Neural progenitor cell (in vitro differentiated cells): Measurements from ENCODE around the gene OR8D1. TPM values are rescaled to one million over a fixed set of nuclear protein-coding genes. Genes with fewer than 3 reads are reported as not detected.
A peak's percentile ranks its signal among the peaks of the same experiment; 100 is the strongest.

Experiments used
- DNase-seq: peaks from one replicate; pipeline ENCODE4 v3.0.0-alpha.2; 2016; ENCODE audit warnings: low spot score
- H2AFZ ChIP-seq: fragments of 200-600 bp; sonication (generic); replicated peaks from 2 replicates; pipeline ENCODE4 v1.6.1; 2016; ENCODE audit warnings: antibody characterized with exemption
- H3F3A ChIP-seq: fragments of 200-600 bp; sonication (generic); 2 replicates; pipeline ENCODE4 v1.6.1; 2016; ENCODE audit warnings: antibody characterized with exemption, low read depth
- H3K27ac ChIP-seq: fragments of 200-600 bp; sonication (generic); 2 replicates; pipeline ENCODE4 v1.5.1; 2016; ENCODE audit warnings: mild to moderate bottlenecking
- H3K27me3 ChIP-seq: fragments of 200-600 bp; sonication (generic); 2 replicates; pipeline ENCODE4 v1.6.1; 2016; ENCODE audit warnings: mild to moderate bottlenecking, moderate library complexity
- H3K36me3 ChIP-seq: fragments of 200-600 bp; sonication (generic); 2 replicates; pipeline ENCODE4 v1.5.1; 2016
- H3K4me1 ChIP-seq: fragments of 200-600 bp; sonication (generic); 2 replicates; pipeline ENCODE4 v1.6.1; 2016; ENCODE audit warnings: mixed run types
- H3K4me2 ChIP-seq: fragments of 200-600 bp; sonication (generic); 2 replicates; pipeline ENCODE4 v1.6.1; 2016
- H3K4me3 ChIP-seq: fragments of 200-600 bp; sonication (generic); 2 replicates; pipeline ENCODE4 v1.5.1; 2016
- H3K79me2 ChIP-seq: fragments of 200-600 bp; sonication (generic); 2 replicates; pipeline ENCODE4 v1.6.1; 2016; ENCODE audit warnings: low read depth
- H3K9ac ChIP-seq: fragments of 200-600 bp; sonication (generic); 2 replicates; pipeline ENCODE4 v1.6.1; 2016
- H3K9me3 ChIP-seq: fragments of 200-600 bp; sonication (generic); 2 replicates; pipeline ENCODE4 v1.5.1; 2016; ENCODE audit warnings: low read depth
- H4K20me1 ChIP-seq: fragments of 200-600 bp; sonication (generic); 2 replicates; pipeline ENCODE4 v1.6.1; 2016; ENCODE audit warnings: low read depth
- H3K27ac Mint-ChIP-seq: 3 replicates; pipeline ENCODE4 v1.8.0; 2021; ENCODE audit warnings: mixed read lengths
- H3K27me3 Mint-ChIP-seq: 2 replicates; pipeline ENCODE4 v1.8.0; 2022; ENCODE audit warnings: low read depth, mild to moderate bottlenecking, inconsistent platforms, moderate library complexity, mixed read lengths; ENCODE audit not compliant: insufficient read depth
- H3K36me3 Mint-ChIP-seq: 3 replicates; pipeline ENCODE4 v1.8.0; 2021; ENCODE audit warnings: mixed read lengths
- H3K4me1 Mint-ChIP-seq: 3 replicates; pipeline ENCODE4 v1.8.0; 2021; ENCODE audit warnings: mixed read lengths
- H3K4me3 Mint-ChIP-seq: 3 replicates; pipeline ENCODE4 v1.8.0; 2021; ENCODE audit warnings: mild to moderate bottlenecking, moderate library complexity, mixed read lengths
- H3K9me3 Mint-ChIP-seq: 3 replicates; pipeline ENCODE4 v1.8.0; 2020; ENCODE audit warnings: mixed read lengths
- EZH2 ChIP-seq: fragments of 200-600 bp; sonication (generic); IDR thresholded peaks from 2 replicates; pipeline ENCODE4 v1.6.1; 2017; ENCODE audit warnings: antibody characterized with exemption, mild to moderate bottlenecking, moderate library complexity
- EZH2phosphoT487 ChIP-seq: fragments of 200-600 bp; sonication (generic); IDR thresholded peaks from 2 replicates; pipeline ENCODE4 v1.6.1; 2017; ENCODE audit warnings: antibody characterized with exemption
- total RNA-seq: library from RNA; depleted of rRNA; stranded (reverse); fragments of >200 nt; gene quantifications from 2 replicates; pipeline ENCODE4 v1.2.3, GENCODE V29; 2015; ENCODE audit warnings: low replicate concordance
- TF ChIP-seq, protein P1 (sequence below): fragments of 200-600 bp; sonication (generic); IDR thresholded peaks from 2 replicates; pipeline ENCODE4 v1.5.1; 2017; ENCODE audit warnings: antibody characterized with exemption, mild to moderate bottlenecking

The OR8D1 gene
- total RNA-seq, 1 donor from 2014 or later: not detected

DNA sequence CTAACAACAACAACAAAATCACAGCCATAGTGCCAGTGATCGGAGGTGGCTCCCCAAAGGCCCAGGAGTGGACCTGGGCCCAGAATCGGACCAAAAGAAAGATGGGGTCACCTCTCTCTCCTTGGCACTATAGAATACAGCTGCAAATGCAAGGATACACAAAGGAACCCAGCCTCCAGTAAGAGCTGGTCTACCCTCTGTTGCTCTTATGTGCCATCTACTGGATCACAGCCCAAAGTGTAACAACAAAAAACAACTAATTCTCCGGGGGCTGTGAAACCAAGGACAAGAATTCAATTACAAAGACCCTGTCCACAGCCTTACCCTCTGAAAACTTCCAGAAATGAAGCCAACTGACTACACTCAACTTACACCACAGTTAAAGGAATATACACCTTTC is 35.9 kb downstream of the OR8D1 start:
- Histone ChIP-seq H3F3A (no peaks in the 10 kb centered on the region), H3K4me2 (no peak overlapping the region), H3K36me3 (no peaks in the 10 kb centered on the region), H3K9ac (no peak overlapping the region), H4K20me1 (no peaks in the 10 kb centered on the region), H3K9me3 (no peaks in the 10 kb centered on the region), H3K27ac (no peak overlapping the region), H3K4me3 (no peak overlapping the region), H3K4me1 (no peaks in the 10 kb centered on the region), H3K79me2 (no peaks in the 10 kb centered on the region), H3K27me3 (no peaks in the 10 kb centered on the region), H2AFZ (peak overlapping the region; percentile 66)
- TF ChIP-seq, protein P1, sequence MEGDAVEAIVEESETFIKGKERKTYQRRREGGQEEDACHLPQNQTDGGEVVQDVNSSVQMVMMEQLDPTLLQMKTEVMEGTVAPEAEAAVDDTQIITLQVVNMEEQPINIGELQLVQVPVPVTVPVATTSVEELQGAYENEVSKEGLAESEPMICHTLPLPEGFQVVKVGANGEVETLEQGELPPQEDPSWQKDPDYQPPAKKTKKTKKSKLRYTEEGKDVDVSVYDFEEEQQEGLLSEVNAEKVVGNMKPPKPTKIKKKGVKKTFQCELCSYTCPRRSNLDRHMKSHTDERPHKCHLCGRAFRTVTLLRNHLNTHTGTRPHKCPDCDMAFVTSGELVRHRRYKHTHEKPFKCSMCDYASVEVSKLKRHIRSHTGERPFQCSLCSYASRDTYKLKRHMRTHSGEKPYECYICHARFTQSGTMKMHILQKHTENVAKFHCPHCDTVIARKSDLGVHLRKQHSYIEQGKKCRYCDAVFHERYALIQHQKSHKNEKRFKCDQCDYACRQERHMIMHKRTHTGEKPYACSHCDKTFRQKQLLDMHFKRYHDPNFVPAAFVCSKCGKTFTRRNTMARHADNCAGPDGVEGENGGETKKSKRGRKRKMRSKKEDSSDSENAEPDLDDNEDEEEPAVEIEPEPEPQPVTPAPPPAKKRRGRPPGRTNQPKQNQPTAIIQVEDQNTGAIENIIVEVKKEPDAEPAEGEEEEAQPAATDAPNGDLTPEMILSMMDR: peak; percentile 55
- no peak for TF ChIP-seq EZH2
- Mint-ChIP-seq H3K36me3 (no peaks in the 10 kb centered on the region), H3K4me1 (no peaks in the 10 kb centered on the region), H3K27me3 (no peaks in the 10 kb centered on the region), H3K9me3 (peaks cover 2% of the 10 kb centered on the region), H3K27ac (no peak overlapping the region), H3K4me3 (no peak overlapping the region)
- peak; percentile 54 for DNase-seq

DNA sequence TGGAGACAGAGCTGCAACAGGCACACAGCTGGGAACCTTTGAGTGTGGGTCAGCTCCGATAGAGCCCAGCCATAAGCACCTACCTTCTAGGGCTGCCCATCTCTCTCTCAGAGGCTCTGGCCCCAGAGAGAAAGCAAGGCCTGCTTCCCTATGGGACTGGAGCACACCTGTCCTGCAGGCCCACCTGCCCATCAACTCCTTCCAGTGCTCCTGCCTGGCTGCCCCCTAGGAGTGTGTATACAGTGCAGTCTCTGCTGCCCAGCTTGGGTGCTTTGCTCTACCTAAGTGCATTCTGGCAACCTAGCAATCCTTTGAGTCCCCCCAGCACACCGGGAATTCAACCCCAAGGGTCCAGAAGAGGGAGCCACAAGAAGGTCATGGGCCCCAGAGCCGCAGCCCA is 36.5 kb downstream of the OR8D1 start:
- no peaks in the 10 kb centered on the region for H3F3A ChIP-seq
- no peaks in the 10 kb centered on the region for H3K36me3 ChIP-seq
- no peaks in the 10 kb centered on the region for H3K9me3 ChIP-seq
- H4K20me1 ChIP-seq: no peaks in the 10 kb centered on the region
- Mint-ChIP-seq H3K4me1 (no peaks in the 10 kb centered on the region), H3K4me3 (no peak overlapping the region), H3K27ac (no peak overlapping the region), H3K27me3 (no peaks in the 10 kb centered on the region), H3K9me3 (peaks cover 2% of the 10 kb centered on the region), H3K36me3 (no peaks in the 10 kb centered on the region)
- no peak overlapping the region for H3K9ac ChIP-seq
- no peaks in the 10 kb centered on the region for H3K27me3 ChIP-seq
- no peak overlapping the region for H3K4me2 ChIP-seq
- H3K4me3 ChIP-seq: no peak overlapping the region
- H3K79me2 ChIP-seq: no peaks in the 10 kb centered on the region
- no peak overlapping the region for H3K27ac ChIP-seq
- no peak for DNase-seq
- TF ChIP-seq EZH2phosphoT487 (no peak), EZH2 (no peak)
- TF ChIP-seq, protein P1: no peak
- H2AFZ ChIP-seq: peak overlapping the region; percentile 66
- no peaks in the 10 kb centered on the region for H3K4me1 ChIP-seq

DNA sequence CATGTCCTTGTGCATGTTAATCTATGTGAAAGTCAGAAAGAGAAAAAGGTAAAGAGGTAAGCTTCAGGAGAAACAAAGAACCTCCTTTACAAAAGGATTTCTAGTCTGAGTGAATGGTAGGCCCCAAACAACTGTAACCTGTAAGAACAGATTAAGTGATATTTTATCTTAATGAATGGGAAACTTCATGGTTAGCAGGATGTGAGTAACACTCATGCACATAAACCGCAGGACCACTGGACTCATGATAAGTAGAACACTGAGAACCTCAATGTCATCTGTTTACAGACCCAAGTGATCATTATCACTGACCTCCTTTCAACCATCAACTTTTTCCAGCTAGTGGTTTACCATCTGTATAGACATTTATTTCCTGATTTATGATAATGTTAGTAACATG is 37.7 kb downstream of the OR8D1 start:
- Histone ChIP-seq H2AFZ (no peak overlapping the region), H3K9ac (no peak overlapping the region), H3K27me3 (no peaks in the 10 kb centered on the region), H3K79me2 (no peaks in the 10 kb centered on the region), H3K27ac (no peak overlapping the region), H3K4me3 (no peak overlapping the region), H3K36me3 (no peaks in the 10 kb centered on the region), H3F3A (no peaks in the 10 kb centered on the region), H3K9me3 (no peaks in the 10 kb centered on the region), H3K4me2 (no peak overlapping the region), H3K4me1 (peaks cover 2% of the 10 kb centered on the region), H4K20me1 (no peaks in the 10 kb centered on the region)
- H3K36me3 Mint-ChIP-seq: no peaks in the 10 kb centered on the region
- no peaks in the 10 kb centered on the region for H3K27me3 Mint-ChIP-seq
- no peak overlapping the region for H3K27ac Mint-ChIP-seq
- H3K9me3 Mint-ChIP-seq: no peaks in the 10 kb centered on the region
- no peak for DNase-seq
- TF ChIP-seq EZH2phosphoT487 (no peak), EZH2 (no peak)
- TF ChIP-seq, protein P1: no peak
- no peak overlapping the region for H3K4me3 Mint-ChIP-seq
- no peaks in the 10 kb centered on the region for H3K4me1 Mint-ChIP-seq
